ENCODE measurements around the gene PPA1. TPM values are rescaled to one million over a fixed set of nuclear protein-coding genes. Genes with fewer than 3 reads are reported as not detected.
A peak's percentile ranks its signal among the peaks of the same experiment; 100 is the strongest.

Gene PPA1
- total and polyA plus RNA-seq, 8 donors, result 83.5 to 122 (median 102) TPM

DNA sequence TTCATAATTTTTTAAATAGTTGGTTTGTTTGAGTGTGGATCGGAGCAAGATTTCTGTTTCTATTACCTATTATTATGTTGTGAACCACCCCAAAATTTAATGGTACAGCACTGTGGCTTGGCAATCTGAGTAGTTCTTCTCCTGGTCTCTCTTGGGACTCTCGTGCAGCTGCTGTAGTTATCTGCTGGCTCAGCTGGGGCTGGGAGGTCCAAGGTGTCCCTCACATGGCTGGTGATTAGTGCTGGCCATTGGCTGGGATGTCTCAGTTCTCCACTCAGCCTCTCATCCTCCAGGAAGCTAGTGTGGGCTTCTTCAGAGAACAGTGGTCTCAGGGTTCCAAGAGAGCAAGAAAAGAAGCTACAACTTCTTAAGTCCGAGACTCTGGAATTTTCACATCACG lies 35.1 kb upstream of the PPA1 start:
- H3K4me1 ChIP-seq, result no peaks in the 10 kb centered on the region
- H3K9me3 ChIP-seq, result no peaks in the 10 kb centered on the region
- TF ChIP-seq, protein P1, sequence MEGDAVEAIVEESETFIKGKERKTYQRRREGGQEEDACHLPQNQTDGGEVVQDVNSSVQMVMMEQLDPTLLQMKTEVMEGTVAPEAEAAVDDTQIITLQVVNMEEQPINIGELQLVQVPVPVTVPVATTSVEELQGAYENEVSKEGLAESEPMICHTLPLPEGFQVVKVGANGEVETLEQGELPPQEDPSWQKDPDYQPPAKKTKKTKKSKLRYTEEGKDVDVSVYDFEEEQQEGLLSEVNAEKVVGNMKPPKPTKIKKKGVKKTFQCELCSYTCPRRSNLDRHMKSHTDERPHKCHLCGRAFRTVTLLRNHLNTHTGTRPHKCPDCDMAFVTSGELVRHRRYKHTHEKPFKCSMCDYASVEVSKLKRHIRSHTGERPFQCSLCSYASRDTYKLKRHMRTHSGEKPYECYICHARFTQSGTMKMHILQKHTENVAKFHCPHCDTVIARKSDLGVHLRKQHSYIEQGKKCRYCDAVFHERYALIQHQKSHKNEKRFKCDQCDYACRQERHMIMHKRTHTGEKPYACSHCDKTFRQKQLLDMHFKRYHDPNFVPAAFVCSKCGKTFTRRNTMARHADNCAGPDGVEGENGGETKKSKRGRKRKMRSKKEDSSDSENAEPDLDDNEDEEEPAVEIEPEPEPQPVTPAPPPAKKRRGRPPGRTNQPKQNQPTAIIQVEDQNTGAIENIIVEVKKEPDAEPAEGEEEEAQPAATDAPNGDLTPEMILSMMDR (IDR thresholded peaks at IDR 0.05), result no peak
- no peaks in the 10 kb centered on the region for H3K36me3 ChIP-seq
- H3K27me3 ChIP-seq, result no peaks in the 10 kb centered on the region
- 73 to 77% methylated on average over 4 of the region's 4 CpGs for WGBS, 2 donors
- ATAC-seq (no peak), FAIRE-seq (no peak), DNase-seq (no peak)
- H3K4me3 ChIP-seq, result no peak overlapping the region
- H3K27ac ChIP-seq, result no peak overlapping the region
- intact Hi-C loops (cut with DNase I), result no loop called here

DNA sequence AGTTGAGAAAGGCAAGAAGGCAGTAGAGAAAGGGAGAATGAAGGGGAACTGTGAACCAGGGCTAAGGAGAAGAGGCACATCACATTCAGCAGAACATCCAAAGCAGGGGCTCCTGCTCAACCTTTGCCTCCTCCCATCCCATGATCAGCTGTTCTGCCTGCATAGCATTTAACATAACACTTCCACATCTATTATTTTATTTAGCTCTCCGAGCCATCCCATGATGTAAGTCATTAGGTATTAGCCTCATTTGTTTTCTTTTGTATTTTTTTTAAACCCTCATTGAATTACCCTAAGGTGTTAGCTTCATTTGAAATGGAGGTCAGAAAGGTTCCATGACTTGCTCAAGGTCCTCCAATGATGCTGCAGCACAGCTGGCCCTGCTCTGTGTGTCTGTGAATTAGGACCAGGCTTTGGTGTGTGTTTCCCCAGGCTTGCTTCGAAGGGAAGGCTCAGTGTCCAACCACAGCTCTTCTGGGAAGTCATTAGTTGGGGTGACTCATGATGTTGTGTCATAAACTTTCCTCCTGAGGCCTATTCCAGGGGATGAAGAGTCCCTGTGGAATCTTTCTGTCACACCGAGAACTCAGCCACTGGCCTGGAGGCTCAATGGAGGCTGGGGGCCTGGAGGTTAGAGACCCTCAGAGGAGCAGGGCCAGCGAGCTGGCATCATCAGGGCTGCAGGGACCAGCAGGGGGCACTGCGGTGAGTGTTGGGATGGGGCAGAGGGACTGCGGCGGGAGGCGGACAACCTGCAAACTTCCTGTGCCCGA lies 34.1 kb upstream of the PPA1 start:
- H3K4me1 ChIP-seq, result no peaks in the 10 kb centered on the region
- H3K9me3 ChIP-seq, result no peaks in the 10 kb centered on the region
- intact Hi-C loops (cut with DNase I), result no loop called here
- DNase-seq (no peak), FAIRE-seq (no peak), ATAC-seq (peak in 3 of 4 donors; percentile 24 to 66 (median 53))
- H3K4me3 ChIP-seq, result no peak overlapping the region
- no peaks in the 10 kb centered on the region for H3K36me3 ChIP-seq
- TF ChIP-seq, protein P1 (IDR thresholded peaks at IDR 0.05), result no peak
- H3K27ac ChIP-seq, result no peak overlapping the region
- no peaks in the 10 kb centered on the region for H3K27me3 ChIP-seq
- WGBS, 2 donors, result 57 to 70% methylated on average over 9 of the region's 9 CpGs

DNA sequence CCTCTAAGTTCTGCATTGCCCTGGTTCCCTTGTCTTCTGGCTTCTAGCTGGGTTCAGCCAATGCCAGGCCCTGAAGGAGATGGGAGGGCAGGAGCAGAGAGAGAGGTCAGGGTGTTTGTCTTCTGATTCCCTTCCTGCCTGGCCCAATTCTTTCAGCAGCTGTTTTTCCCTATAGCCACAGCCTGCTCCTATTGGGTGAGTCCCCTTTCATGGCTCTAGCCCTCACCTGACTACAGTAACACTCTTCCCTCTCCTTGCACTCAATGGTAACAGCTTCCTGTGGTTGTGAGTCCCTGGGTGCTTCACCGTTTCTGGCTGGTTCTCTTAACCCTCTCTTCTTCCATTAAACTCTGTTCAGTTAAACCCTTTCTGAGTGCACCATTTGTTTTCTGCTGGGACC lies 33.5 kb upstream of the PPA1 start:
- TF ChIP-seq, protein P1 (IDR thresholded peaks at IDR 0.05), result no peak
- no peaks in the 10 kb centered on the region for H3K27me3 ChIP-seq
- FAIRE-seq (no peak), ATAC-seq (no peak), DNase-seq (no peak)
- no peak overlapping the region for H3K4me3 ChIP-seq
- H3K4me1 ChIP-seq, result no peaks in the 10 kb centered on the region
- WGBS, 2 donors, result 75 to 80% methylated on average over 1 of the region's 1 CpG
- intact Hi-C loops (cut with DNase I), result no loop called here
- no peaks in the 10 kb centered on the region for H3K9me3 ChIP-seq
- no peaks in the 10 kb centered on the region for H3K36me3 ChIP-seq
- no peak overlapping the region for H3K27ac ChIP-seq

DNA sequence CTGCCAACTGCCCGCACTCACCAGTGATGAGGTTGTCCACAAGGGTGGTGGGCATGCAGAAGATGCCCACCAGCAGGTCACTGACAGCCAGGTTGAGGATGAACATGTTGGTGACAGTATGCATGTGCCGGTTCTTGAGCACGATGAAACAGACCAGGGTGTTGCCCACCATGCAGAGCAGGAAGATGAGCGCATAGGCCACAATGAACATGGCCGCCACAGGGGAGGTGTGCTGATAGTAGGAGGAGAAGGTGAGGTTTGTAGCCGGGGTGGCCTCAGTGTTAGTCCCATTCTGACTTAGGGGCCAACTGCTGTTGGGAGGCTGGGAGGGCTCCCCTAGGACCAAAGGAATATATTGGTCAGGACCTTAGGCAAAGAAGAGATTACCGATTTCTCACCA lies 32.8 kb upstream of the PPA1 start:
- H3K4me3 ChIP-seq, result no peak overlapping the region
- H3K9me3 ChIP-seq, result no peaks in the 10 kb centered on the region
- no peaks in the 10 kb centered on the region for H3K36me3 ChIP-seq
- no peaks in the 10 kb centered on the region for H3K4me1 ChIP-seq
- TF ChIP-seq, protein P1 (IDR thresholded peaks at IDR 0.05), result no peak
- H3K27me3 ChIP-seq, result no peaks in the 10 kb centered on the region
- FAIRE-seq, result no peak
- DNase-seq, result no peak
- no peak for ATAC-seq
- H3K27ac ChIP-seq, result no peak overlapping the region
- 85 to 92% methylated on average over 7 of the region's 7 CpGs for WGBS, 2 donors
- intact Hi-C loops (cut with DNase I), result no loop called here

DNA sequence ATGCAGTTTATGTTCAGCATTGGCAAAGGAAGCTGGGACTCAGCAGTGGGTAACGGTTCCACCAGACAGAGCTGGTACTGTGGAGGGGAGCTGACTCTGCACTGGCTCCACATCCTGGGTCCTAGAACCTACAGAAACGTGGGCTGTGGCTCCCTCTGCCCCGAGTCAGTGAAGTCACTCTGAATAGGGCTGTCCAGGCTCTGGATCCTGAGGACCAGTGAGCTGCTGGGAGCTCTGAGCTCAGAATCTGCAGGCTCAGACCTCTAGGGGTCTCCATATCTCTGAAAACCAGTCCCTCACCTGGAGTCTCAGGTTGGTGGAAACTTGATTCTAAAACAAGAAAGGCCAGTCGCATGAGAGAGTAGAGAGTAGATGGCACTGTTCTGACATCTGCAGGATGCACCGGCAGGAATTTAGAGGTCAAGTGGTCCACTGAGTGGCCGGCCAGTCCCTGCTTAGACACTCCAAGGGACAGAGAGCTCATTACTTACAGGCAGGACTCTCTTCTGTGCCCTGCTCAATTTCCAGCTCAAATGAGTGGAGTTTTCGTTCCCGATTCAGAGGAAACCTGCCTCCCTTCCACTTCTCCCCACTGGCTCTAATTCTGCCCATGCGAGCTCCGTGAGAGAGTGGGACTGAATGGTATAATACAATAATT lies 31.9 kb upstream of the PPA1 start:
- intact Hi-C loops (cut with DNase I), result no loop called here
- H3K27ac ChIP-seq, result no peak overlapping the region
- TF ChIP-seq, protein P1 (IDR thresholded peaks at IDR 0.05), result peak in 1 of 4 donors; percentile 15
- ATAC-seq (peak in 3 of 4 donors; percentile 68 to 89 (median 71)), DNase-seq (peak in 1 of 6 donors; percentile 34), FAIRE-seq (no peak)
- no peak overlapping the region for H3K4me3 ChIP-seq
- no peaks in the 10 kb centered on the region for H3K4me1 ChIP-seq
- H3K27me3 ChIP-seq, result no peaks in the 10 kb centered on the region
- no peaks in the 10 kb centered on the region for H3K36me3 ChIP-seq
- WGBS, 2 donors, result 36 to 38% methylated on average over 10 of the region's 10 CpGs
- no peaks in the 10 kb centered on the region for H3K9me3 ChIP-seq

Data from pancreas (tissue), 10 donors.